CD8-positive, alpha-beta memory T cell (primary cell): Measurements from ENCODE around the gene CHD1. TPM values are rescaled to one million over a fixed set of nuclear protein-coding genes. Genes with fewer than 3 reads are reported as not detected.
A peak's percentile ranks its signal among the peaks of the same experiment; 100 is the strongest.

ENCODE experiments used
- CTCF ChIA-PET: fragments of 350-600 bp; sonication (Branson Sonifier 250); formaldehyde crosslinking; loops from one replicate; lab custom pipeline; 2021; ENCODE audit warnings: antibody characterized with exemption; lab: Charles Lee
- POLR2A ChIA-PET: fragments of 350-600 bp; sonication (Branson Sonifier 250); formaldehyde crosslinking; loops from one replicate; lab custom pipeline; 2021; ENCODE audit warnings: antibody characterized with exemption; lab: Charles Lee
- DNase-seq, 5 donors: peaks; one replicate each; pipeline versions ENCODE4 v3.0.0 to v3.0.0-alpha.2; 2020 to 2022; ENCODE audit warnings: mixed read lengths in 1 of 5
- H3K27ac ChIP-seq: one replicate; pipeline ENCODE4 v1.7.0; 2013; ENCODE audit warnings: low read depth, mild to moderate bottlenecking, low read length, moderate library complexity
- H3K27me3 ChIP-seq: 2 replicates; pipeline ENCODE4 v1.7.0; 2013; ENCODE audit warnings: low read length, mild to moderate bottlenecking; ENCODE audit not compliant: insufficient read depth, poor library complexity, severe bottlenecking
- H3K36me3 ChIP-seq: 2 replicates; pipeline ENCODE4 v1.7.0; 2013; ENCODE audit warnings: mild to moderate bottlenecking, low read length, moderate library complexity; ENCODE audit not compliant: insufficient read depth
- H3K4me1 ChIP-seq: 2 replicates; pipeline ENCODE4 v1.7.0; 2013; ENCODE audit warnings: mild to moderate bottlenecking, low read length, moderate library complexity; ENCODE audit not compliant: insufficient read depth
- H3K4me3 ChIP-seq: 2 replicates; pipeline ENCODE4 v1.7.0; 2013; ENCODE audit warnings: mild to moderate bottlenecking, low read length
- H3K9me3 ChIP-seq: 2 replicates; pipeline ENCODE4 v1.7.0; 2013; ENCODE audit warnings: mild to moderate bottlenecking, low read length
- H3K27ac Mint-ChIP-seq, 8 donors: one replicate each; pipeline ENCODE4 v1.8.0; 2020 to 2021; ENCODE audit warnings: mixed read lengths in 8 of 8, mild to moderate bottlenecking in 6 of 8, inconsistent platforms in 3 of 8, moderate library complexity in 3 of 8
- H3K27me3 Mint-ChIP-seq, 2 donors: one replicate each; pipeline ENCODE4 v1.8.0; 2020 to 2021; ENCODE audit warnings: mixed read lengths in 2 of 2, mild to moderate bottlenecking in 1 of 2, moderate library complexity in 1 of 2
- H3K36me3 Mint-ChIP-seq, 3 donors: one replicate each; pipeline ENCODE4 v1.8.0; 2020 to 2021; ENCODE audit warnings: mixed read lengths in 3 of 3, inconsistent platforms in 1 of 3, mild to moderate bottlenecking in 1 of 3
- H3K4me1 Mint-ChIP-seq, 3 donors: one replicate each; pipeline ENCODE4 v1.8.0; 2020 to 2021; ENCODE audit warnings: mixed read lengths in 3 of 3, inconsistent platforms in 1 of 3, mild to moderate bottlenecking in 1 of 3
- H3K4me3 Mint-ChIP-seq, 7 donors: one replicate each; pipeline ENCODE4 v1.8.0; 2020 to 2021; ENCODE audit warnings: mixed read lengths in 7 of 7, mild to moderate bottlenecking in 6 of 7, moderate library complexity in 4 of 7, inconsistent platforms in 2 of 7
- H3K9me3 Mint-ChIP-seq, 5 donors: one replicate each; pipeline ENCODE4 v1.8.0; 2020 to 2022; ENCODE audit warnings: mixed read lengths in 5 of 5, mild to moderate bottlenecking in 3 of 5, moderate library complexity in 2 of 5, inconsistent platforms in 1 of 5
- polyA plus RNA-seq: library from polyadenylated mRNA; unstranded; fragments of 300-500 nt; fragmentation: Illumina TruSeq; gene quantifications from one replicate; pipeline ENCODE4 v1.2.3, GENCODE V29; 2021
- total RNA-seq, 2 experiments: library from RNA; stranded (reverse); gene quantifications; one replicate each; pipeline ENCODE4 v1.2.3, GENCODE V29; 2021

The CHD1 gene
- total and polyA plus RNA-seq, 3 experiments from 2014 or later, result 14.1 to 73.6 (median 70.8) TPM

DNA sequence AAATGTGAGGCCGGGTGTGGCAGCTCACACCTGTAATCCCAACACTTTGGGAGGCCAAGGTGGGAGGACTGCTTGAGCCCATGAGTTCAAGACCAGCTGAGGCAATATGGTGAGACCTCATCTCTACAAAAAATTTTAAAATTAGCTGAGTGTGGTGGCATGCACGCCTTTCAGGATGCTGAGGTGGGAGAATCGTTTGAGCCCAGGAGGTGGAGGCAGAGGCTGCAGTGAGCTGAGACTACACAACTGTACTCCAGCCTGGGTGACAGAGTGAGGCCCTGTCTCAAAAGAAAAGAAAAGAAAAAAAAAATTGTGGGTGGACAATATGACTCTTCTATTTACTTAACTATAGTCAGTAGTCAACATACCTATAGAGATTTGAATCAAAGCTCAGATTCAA lies 4.8 kb downstream of the CHD1 start:
- Histone ChIP-seq H3K36me3 (peaks cover 16% of the 10 kb centered on the region), H3K9me3 (no peaks in the 10 kb centered on the region), H3K4me1 (peaks cover 59% of the 10 kb centered on the region), H3K4me3 (no peak overlapping the region), H3K27me3 (no peaks in the 10 kb centered on the region), H3K27ac (no peak overlapping the region)
- DNase-seq, result no peak
- ChIA-PET CTCF (interaction anchor here (2.2 kb wide), 1 partner anchor 11 kb away, joined by 9 read pairs; no protein-coding TSS in a partner anchor), POLR2A (interaction anchor here (1.5 kb wide), 1 partner anchor 52 kb away, joined by 5 read pairs; no protein-coding TSS in a partner anchor)
- Mint-ChIP-seq H3K27me3 (peaks cover 0 to 2% of the 10 kb centered on the region in 2 donors), H3K4me3 (peak overlapping the region in 2 of 7 donors; percentile 25 to 38), H3K4me1 (peaks cover 64 to 87% (median 79%) of the 10 kb centered on the region in 3 donors), H3K36me3 (peaks cover 0 to 75% (median 20%) of the 10 kb centered on the region in 3 donors), H3K27ac (peak overlapping the region in 2 of 8 donors; percentile 22 to 34), H3K9me3 (no peaks in the 10 kb centered on the region)

GRCh38 chr5:98921947-98922505 lies 6.8 kb downstream of the CHD1 start:
- Mint-ChIP-seq H3K36me3 (peaks cover 6 to 79% (median 20%) of the 10 kb centered on the region in 3 donors), H3K4me3 (peak overlapping the region in 6 of 7 donors; percentile 9 to 60 (median 22)), H3K27me3 (no peaks in the 10 kb centered on the region), H3K27ac (peak overlapping the region in 3 of 8 donors; percentile 2 to 82 (median 38)), H3K9me3 (no peaks in the 10 kb centered on the region), H3K4me1 (peaks cover 71 to 99% (median 92%) of the 10 kb centered on the region in 3 donors)
- Histone ChIP-seq H3K9me3 (no peaks in the 10 kb centered on the region), H3K36me3 (peaks cover 16% of the 10 kb centered on the region), H3K4me1 (peaks cover 69% of the 10 kb centered on the region), H3K27ac (no peak overlapping the region), H3K27me3 (no peaks in the 10 kb centered on the region), H3K4me3 (no peak overlapping the region)
- no peak for DNase-seq
- POLR2A ChIA-PET, result interaction anchor here (1.0 to 1.2 kb wide), 2 partner anchors 8 to 12 kb away, joined by 4 to 7 read pairs; no protein-coding TSS in a partner anchor
- CTCF ChIA-PET, result interaction anchor here (1.6 to 2.2 kb wide), 3 partner anchors 9 to 141 kb away, joined by 3 to 9 read pairs (median 9); no protein-coding TSS in a partner anchor

DNA sequence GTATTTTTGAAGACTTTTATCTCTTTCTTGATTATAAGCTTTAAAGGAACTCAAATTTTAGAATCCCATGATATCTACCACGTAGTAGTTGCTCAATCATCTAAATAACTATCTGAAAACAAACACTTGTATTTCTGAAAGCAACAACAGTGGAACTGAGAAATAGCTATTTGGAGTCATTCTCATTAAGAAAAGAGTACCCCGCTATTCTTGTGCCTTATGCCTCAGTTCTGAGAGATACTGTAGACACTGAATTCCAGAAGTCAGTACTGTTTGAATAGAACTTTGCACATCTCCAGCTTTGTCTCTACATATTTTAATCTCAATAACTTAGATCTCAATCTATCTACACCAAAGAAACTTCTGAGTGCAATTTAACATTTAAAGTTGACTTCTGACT lies 11.4 kb downstream of the CHD1 start:
- Mint-ChIP-seq H3K4me3 (peak overlapping the region in 4 of 7 donors; percentile 1 to 59 (median 30)), H3K27ac (peak overlapping the region in 3 of 8 donors; percentile 13 to 52 (median 30)), H3K9me3 (no peaks in the 10 kb centered on the region), H3K4me1 (peaks cover 68 to 92% (median 89%) of the 10 kb centered on the region in 3 donors), H3K36me3 (peaks cover 6 to 74% (median 18%) of the 10 kb centered on the region in 3 donors), H3K27me3 (no peaks in the 10 kb centered on the region)
- H3K36me3 ChIP-seq, result no peaks in the 10 kb centered on the region
- no peak overlapping the region for H3K4me3 ChIP-seq
- H3K27ac ChIP-seq, result no peak overlapping the region
- no peaks in the 10 kb centered on the region for H3K9me3 ChIP-seq
- peaks cover 56% of the 10 kb centered on the region for H3K4me1 ChIP-seq
- ChIA-PET CTCF (interaction anchor here (0.7 kb wide), 2 partner anchors 10 to 143 kb away, joined by 3 to 4 read pairs; no protein-coding TSS in a partner anchor), POLR2A (no interaction called here)
- no peak for DNase-seq
- H3K27me3 ChIP-seq, result no peaks in the 10 kb centered on the region

GRCh38 chr5:98916540-98916939 lies 12.3 kb downstream of the CHD1 start:
- Mint-ChIP-seq H3K36me3 (peaks cover 6 to 72% (median 14%) of the 10 kb centered on the region in 3 donors), H3K27me3 (no peaks in the 10 kb centered on the region), H3K4me1 (peaks cover 67 to 91% (median 88%) of the 10 kb centered on the region in 3 donors), H3K27ac (peak overlapping the region in 2 of 8 donors; percentile 13 to 43), H3K9me3 (no peaks in the 10 kb centered on the region), H3K4me3 (no peak overlapping the region)
- ChIA-PET CTCF (no interaction called here), POLR2A (interaction anchor here (0.7 kb wide), 1 partner anchor 24 kb away, joined by 5 read pairs; no protein-coding TSS in a partner anchor)
- DNase-seq, result no peak
- H3K27me3 ChIP-seq, result no peaks in the 10 kb centered on the region
- H3K4me3 ChIP-seq, result no peak overlapping the region
- no peaks in the 10 kb centered on the region for H3K36me3 ChIP-seq
- H3K9me3 ChIP-seq, result no peaks in the 10 kb centered on the region
- H3K27ac ChIP-seq, result no peak overlapping the region
- H3K4me1 ChIP-seq, result peaks cover 48% of the 10 kb centered on the region

DNA sequence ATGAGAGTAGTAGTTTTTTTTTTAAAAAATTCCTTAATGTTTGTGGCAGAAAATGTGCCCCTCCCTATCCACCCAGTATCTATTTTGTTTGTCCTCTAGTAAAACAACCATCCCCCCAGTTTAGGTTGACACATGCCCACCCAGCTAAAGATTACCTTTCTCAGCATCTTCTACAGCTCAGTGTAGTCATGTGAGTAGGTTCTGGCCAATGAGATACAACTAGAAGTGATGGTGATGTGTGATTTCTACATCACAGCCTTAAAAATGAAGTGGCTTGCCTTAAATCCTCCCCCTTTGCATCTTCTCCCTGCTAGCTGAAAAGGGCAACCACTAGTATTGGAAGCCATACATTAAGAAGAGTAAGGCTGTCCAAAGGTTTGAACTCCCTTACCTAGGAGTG lies 14.9 kb downstream of the CHD1 start:
- no peaks in the 10 kb centered on the region for H3K9me3 ChIP-seq
- CTCF ChIA-PET, result interaction anchor here (1.4 to 2.1 kb wide), 3 partner anchors 9 to 147 kb away, joined by 5 to 12 read pairs (median 9); no protein-coding TSS in a partner anchor
- peaks cover 36% of the 10 kb centered on the region for H3K4me1 ChIP-seq
- H3K36me3 ChIP-seq, result no peaks in the 10 kb centered on the region
- DNase-seq, result no peak
- no peak overlapping the region for H3K27ac ChIP-seq
- Mint-ChIP-seq H3K4me3 (peak overlapping the region in 1 of 7 donors; percentile 25), H3K27ac (peak overlapping the region in 6 of 8 donors; percentile 0 to 47 (median 28)), H3K9me3 (no peaks in the 10 kb centered on the region), H3K36me3 (peaks cover 4 to 59% (median 6%) of the 10 kb centered on the region in 3 donors), H3K27me3 (no peaks in the 10 kb centered on the region), H3K4me1 (peaks cover 67 to 90% (median 87%) of the 10 kb centered on the region in 3 donors)
- no peaks in the 10 kb centered on the region for H3K27me3 ChIP-seq
- POLR2A ChIA-PET, result interaction anchor here (0.6 to 1.4 kb wide), 2 partner anchors 16 to 118 kb away, joined by 3 read pairs; no protein-coding TSS in a partner anchor
- H3K4me3 ChIP-seq, result no peak overlapping the region

GRCh38 chr5:98911280-98912040 lies 17.3 kb downstream of the CHD1 start:
- CTCF ChIA-PET, result interaction anchor here (0.9 kb wide), 1 partner anchor 18 kb away, joined by 3 read pairs; no protein-coding TSS in a partner anchor
- Mint-ChIP-seq H3K27ac (peak overlapping the region in 4 of 8 donors; percentile 3 to 26 (median 13)), H3K4me3 (peak overlapping the region in 1 of 7 donors; percentile 20), H3K9me3 (no peaks in the 10 kb centered on the region), H3K36me3 (peaks cover 0 to 42% (median 4%) of the 10 kb centered on the region in 3 donors), H3K4me1 (peaks cover 63 to 84% (median 82%) of the 10 kb centered on the region in 3 donors), H3K27me3 (no peaks in the 10 kb centered on the region)
- H3K4me3 ChIP-seq, result no peak overlapping the region
- H3K4me1 ChIP-seq, result peaks cover 25% of the 10 kb centered on the region
- POLR2A ChIA-PET, result interaction anchor here (0.9 to 1.3 kb wide), 2 partner anchors 17 to 18 kb away, joined by 4 to 7 read pairs; no protein-coding TSS in a partner anchor
- DNase-seq, result no peak
- H3K27me3 ChIP-seq, result no peaks in the 10 kb centered on the region
- no peaks in the 10 kb centered on the region for H3K36me3 ChIP-seq
- no peaks in the 10 kb centered on the region for H3K9me3 ChIP-seq
- H3K27ac ChIP-seq, result no peak overlapping the region

GRCh38 chr5:98909363-98909762 lies 19.4 kb downstream of the CHD1 start:
- no peak overlapping the region for H3K4me3 ChIP-seq
- POLR2A ChIA-PET, result no interaction called here
- Mint-ChIP-seq H3K27ac (peak overlapping the region in 3 of 8 donors; percentile 6 to 79 (median 30)), H3K36me3 (peaks cover 0 to 38% (median 2%) of the 10 kb centered on the region in 3 donors), H3K4me3 (peak overlapping the region in 1 of 7 donors; percentile 17), H3K27me3 (no peaks in the 10 kb centered on the region), H3K9me3 (no peaks in the 10 kb centered on the region), H3K4me1 (peaks cover 59 to 89% (median 80%) of the 10 kb centered on the region in 3 donors)
- H3K27me3 ChIP-seq, result no peaks in the 10 kb centered on the region
- peaks cover 7% of the 10 kb centered on the region for H3K36me3 ChIP-seq
- H3K9me3 ChIP-seq, result no peaks in the 10 kb centered on the region
- H3K4me1 ChIP-seq, result peaks cover 13% of the 10 kb centered on the region
- no peak for DNase-seq
- no peak overlapping the region for H3K27ac ChIP-seq
- CTCF ChIA-PET, result interaction anchor here (1.4 to 3.1 kb wide), 3 partner anchors 123 to 151 kb away, joined by 4 to 15 read pairs (median 5); no protein-coding TSS in a partner anchor
